Measurements from ENCODE around the gene GAGE12J.
"Not testable (repeated sequence)": the region's sequence is repeated elsewhere in the genome, so short reads cannot be mapped to it uniquely, and the experiment has no call there.

GAGE12J gene

GRCh38 chrX:49312176-49312575 lies 9.7 kb upstream of the GAGE12J start:
- no peak for DNase-seq

DNA sequence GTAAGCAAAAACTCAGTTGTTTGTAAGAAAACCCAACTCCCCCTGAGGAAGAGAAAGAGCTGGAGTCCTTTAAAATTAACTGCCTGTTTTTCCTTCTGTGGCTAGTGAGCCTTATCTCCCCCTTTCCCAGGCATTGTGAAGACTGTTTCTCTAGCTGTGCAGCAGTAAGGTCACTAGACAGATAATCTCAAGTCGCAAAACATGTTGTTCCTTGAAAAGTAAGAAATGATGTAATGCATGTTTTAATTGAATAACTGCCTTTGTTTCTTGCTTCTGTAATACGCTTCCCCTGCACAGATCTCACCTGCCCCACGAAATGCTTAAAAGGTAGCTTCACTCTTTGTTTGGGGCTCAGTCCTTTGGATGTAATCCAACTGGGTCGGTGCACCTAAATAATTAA lies 5.8 kb upstream of the GAGE12J start:
- no peak for DNase-seq

- DNase-seq: not testable (repeated sequence)
Observed at GRCh38 chrX:49322266-49322665, 429 bp downstream of the GAGE12J start.

- not testable (repeated sequence) for DNase-seq
Observed at GRCh38 chrX:49323735-49324134, 1.9 kb downstream of the GAGE12J start.

DNA sequence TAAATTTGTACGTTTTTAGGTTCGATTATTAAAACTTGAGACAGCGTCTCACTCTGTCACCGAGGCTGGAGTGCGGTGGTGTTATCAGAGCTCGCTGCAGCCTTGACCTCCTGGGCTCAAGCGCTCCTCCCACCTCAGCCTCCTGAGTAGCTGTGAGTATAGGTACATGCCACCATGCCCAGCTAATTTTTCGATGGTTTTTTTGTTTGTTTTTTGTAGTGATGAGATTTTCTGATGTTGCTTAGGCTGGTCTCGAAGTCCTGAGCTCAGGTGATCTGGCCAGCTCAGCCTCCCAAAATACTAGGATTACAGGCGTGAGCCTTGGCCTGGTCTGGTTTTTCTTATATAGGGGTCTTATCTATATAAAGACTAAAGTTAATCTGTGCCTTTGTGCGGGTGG lies 8.6 kb downstream of the GAGE12J start:
- DNase-seq: not testable (repeated sequence)

DNA sequence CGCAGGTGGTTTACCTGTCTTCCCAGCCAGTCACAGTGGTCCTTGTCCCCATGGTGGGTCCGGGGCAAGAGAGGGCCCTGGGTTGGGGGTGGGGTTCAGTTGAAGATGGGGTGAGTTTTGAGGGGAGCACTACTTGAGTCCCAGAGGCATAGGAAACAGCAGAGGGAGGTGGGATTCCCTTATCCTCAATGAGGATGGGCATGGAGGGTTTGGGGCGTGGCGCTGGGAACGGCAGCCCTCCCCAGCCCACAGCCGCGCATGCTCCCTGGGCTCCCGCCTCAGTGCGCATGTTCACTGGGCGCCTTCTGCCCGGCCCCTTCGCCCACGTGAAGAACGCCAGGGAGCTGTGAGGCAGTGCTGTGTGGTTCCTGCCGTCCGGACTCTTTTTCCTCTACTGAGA lies 9.4 kb downstream of the GAGE12J start, which contains the start of gene GAGE13:
Gene GAGE13 (plus strand): TSS at position 301 of the 400 bp plus-strand sequence. CDS start 1,156 bp downstream, outside the sequence.
- not testable (repeated sequence) for DNase-seq

- DNase-seq: not testable (repeated sequence)
Observed at GRCh38 chrX:49331841-49332240, 10.0 kb downstream of the GAGE12J start.

- not testable (repeated sequence) for DNase-seq
Observed at GRCh38 chrX:49341449-49341848, 19.6 kb downstream of the GAGE12J start.

- DNase-seq: not testable (repeated sequence)
Observed at GRCh38 chrX:49344496-49345175, 22.8 kb downstream of the GAGE12J start.

DNA sequence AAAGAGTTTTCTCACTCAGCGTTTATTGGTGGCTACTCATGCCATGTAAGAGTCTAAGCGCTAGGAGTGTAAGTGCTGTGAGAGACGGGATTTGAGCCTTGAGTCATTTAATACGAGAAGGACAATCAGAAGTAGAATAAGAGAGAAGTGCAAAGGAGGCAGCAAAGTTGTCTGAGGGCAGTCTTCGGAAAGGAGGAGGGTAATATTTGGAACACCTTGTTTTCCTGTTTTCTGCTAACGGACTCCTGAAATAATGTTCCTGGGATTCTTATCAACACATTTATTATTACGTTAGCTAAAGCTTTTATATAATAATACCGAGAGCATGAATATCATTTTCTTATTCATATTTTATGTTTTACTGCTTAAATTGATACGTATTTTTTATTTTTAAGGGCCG lies 23.6 kb downstream of the GAGE12J start:
- DNase-seq: not testable (repeated sequence)

DNA sequence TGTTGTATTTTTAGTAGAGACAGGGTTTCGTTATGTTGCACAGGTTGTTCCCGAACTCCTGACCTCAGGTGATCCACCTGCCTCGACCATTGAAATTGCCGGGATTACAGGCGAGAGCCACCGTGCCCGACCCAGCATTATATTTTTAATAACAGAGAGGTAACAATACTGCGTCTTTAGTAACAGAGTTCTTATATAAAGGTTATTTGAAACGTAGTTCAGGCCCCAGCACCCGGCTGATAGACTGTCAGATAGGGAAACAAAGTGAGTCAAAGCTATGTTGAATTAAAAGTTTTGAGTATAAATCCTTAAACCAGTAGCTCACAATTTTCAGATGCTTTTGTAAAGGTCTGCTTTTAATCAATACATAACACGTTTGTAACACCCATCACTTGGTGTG lies 24.3 kb downstream of the GAGE12J start:
- DNase-seq: not testable (repeated sequence)
